HCT116 (cell line): ENCODE data around the gene C13orf46. TPM values are rescaled to one million over a fixed set of nuclear protein-coding genes. Genes with fewer than 3 reads are reported as not detected.

Experiments used
- ATAC-seq: fragments of 200-7000 bp; cut with Tn5 transposase; 2 replicates; pipeline ENCODE4 v1.9.1; 2020; ENCODE audit warnings: mild to moderate bottlenecking, moderate library complexity
- BruUV-seq: library from RNA; stranded (reverse); fragments of 400-500 nt; replicated peaks from 2 replicates; lab custom pipeline; 2021; lab: Mats Ljungman, UMichigan
- CTCF ChIA-PET: fragments of 300-600 bp; sonication (Branson Sonifier 250); formaldehyde crosslinking; loops from one replicate; lab custom pipeline; 2021; ENCODE audit warnings: antibody characterized with exemption; lab: Charles Lee
- POLR2A ChIA-PET: fragments of 300-600, 350-600 bp; sonication (Branson Sonifier 250); formaldehyde crosslinking; loops from one replicate; lab custom pipeline; 2021; ENCODE audit warnings: antibody characterized with exemption; lab: Charles Lee
- RAD21 ChIA-PET, 2 experiments: fragments of 300-600 bp; sonication (Branson Sonifier 250); formaldehyde crosslinking; loops; one replicate each; lab custom pipeline; 2023; ENCODE audit warnings: low total read pairs in 2 of 2; ENCODE audit not compliant: uncharacterized antibody in 2 of 2, unreplicated experiment in 2 of 2, low non-redundant PET in 1 of 2; lab: Charles Lee
- DNase-seq: peaks from one replicate; pipeline ENCODE4 v3.0.0-alpha.2; 2010; ENCODE audit warnings: low read depth, low spot score
- H2AFZ ChIP-seq: fragments of 200-600 bp; shearing (Covaris generic), sonication (generic); 2 replicates; pipeline ENCODE4 v1.6.1; 2017; ENCODE audit warnings: low read depth, mixed run types, mixed read lengths, antibody characterized with exemption, low read length; ENCODE audit not compliant: poor library complexity, severe bottlenecking
- H3K27ac ChIP-seq: 2 replicates; pipeline ENCODE4 v1.5.1; 2012; ENCODE audit warnings: low read depth, low read length
- H3K27me3 ChIP-seq: fragments of 200-600 bp; sonication (generic); 2 replicates; pipeline ENCODE4 v1.6.1; 2016; ENCODE audit warnings: mixed run types, low read length, mixed read lengths; ENCODE audit not compliant: insufficient read depth
- H3K36me3 ChIP-seq, 2 experiments: fragments of 200-500 bp in 1 of 2; fragments of 200-600 bp in 1 of 2; sonication (Bioruptor generic) in 1 of 2; sonication (generic) in 1 of 2; 2 replicates each; pipeline versions ENCODE4 v1.5.1 to v1.6.1; 2014 to 2016; ENCODE audit warnings: low read length in 2 of 2, inconsistent platforms in 1 of 2, mixed read lengths in 1 of 2, mixed run types in 1 of 2; ENCODE audit not compliant: insufficient read depth in 2 of 2, control insufficient read depth in 1 of 2
- H3K4me1 ChIP-seq, 2 experiments: fragments of 200-600 bp in 1 of 2; sonication (generic) in 1 of 2; 2 replicates each; pipeline versions ENCODE4 v1.5.1 to v1.6.1; 2012 to 2017; ENCODE audit warnings: low read length in 2 of 2, inconsistent platforms in 1 of 2, mild to moderate bottlenecking in 1 of 2, mixed read lengths in 1 of 2, mixed run types in 1 of 2, moderate library complexity in 1 of 2; ENCODE audit not compliant: insufficient read depth in 2 of 2, control insufficient read depth in 1 of 2
- H3K4me2 ChIP-seq: fragments of 200-600 bp; sonication (generic); 2 replicates; pipeline ENCODE4 v1.6.1; 2017; ENCODE audit warnings: mixed run types, low read length, mixed read lengths
- H3K4me3 ChIP-seq, 2 experiments: fragments of 200-600 bp in 1 of 2; sonication (generic) in 1 of 2; replicated peaks in 1 of 2; 2 replicates each; pipeline ENCODE4 v1.5.1; 2011 to 2016; ENCODE audit warnings: low read length in 2 of 2, control low read depth in 1 of 2, low read depth in 1 of 2, mild to moderate bottlenecking in 1 of 2, mixed read lengths in 1 of 2, mixed run types in 1 of 2
- H3K79me2 ChIP-seq: fragments of 200-600 bp; sonication (generic); 2 replicates; pipeline ENCODE4 v1.6.1; 2017; ENCODE audit warnings: mild to moderate bottlenecking, mixed run types, low read length, moderate library complexity, mixed read lengths; ENCODE audit not compliant: insufficient read depth
- H3K9ac ChIP-seq: fragments of 200-600 bp; sonication (generic); 2 replicates; pipeline ENCODE4 v1.6.1; 2016; ENCODE audit warnings: low read length, mixed read lengths
- H3K9me2 ChIP-seq: fragments of 200-600 bp; sonication (generic), shearing (Covaris generic); 2 replicates; pipeline ENCODE4 v1.6.1; 2017; ENCODE audit warnings: mixed run types, mild to moderate bottlenecking, moderate library complexity; ENCODE audit not compliant: insufficient read depth
- H3K9me3 ChIP-seq, 2 experiments: fragments of 200-500 bp in 1 of 2; fragments of 200-600 bp in 1 of 2; sonication (Bioruptor generic) in 1 of 2; sonication (generic) in 1 of 2; 2 replicates each; pipeline ENCODE4 v1.6.1; 2014 to 2017; ENCODE audit warnings: low read length in 2 of 2, mixed read lengths in 2 of 2, inconsistent platforms in 1 of 2, low read depth in 1 of 2, mild to moderate bottlenecking in 1 of 2, mixed run types in 1 of 2, moderate library complexity in 1 of 2; ENCODE audit not compliant: control insufficient read depth in 1 of 2, insufficient read depth in 1 of 2
- H4K20me1 ChIP-seq: fragments of 200-600 bp; sonication (generic), shearing (Covaris generic); 2 replicates; pipeline ENCODE4 v1.6.1; 2017; ENCODE audit warnings: mixed run types, mild to moderate bottlenecking, moderate library complexity; ENCODE audit not compliant: insufficient read depth
- CBX3 ChIP-seq: IDR thresholded peaks from 2 replicates; pipeline ENCODE4 v1.6.1; 2012; ENCODE audit warnings: low read depth
- CEBPB ChIP-seq: IDR thresholded peaks from 2 replicates; pipeline ENCODE4 v1.6.1; 2012; ENCODE audit warnings: low read depth
- EGR1 ChIP-seq: IDR thresholded peaks from 2 replicates; pipeline ENCODE4 v1.6.1; 2012; ENCODE audit warnings: low read depth
- ELF1 ChIP-seq: IDR thresholded peaks from 2 replicates; pipeline ENCODE4 v1.6.1; 2012; ENCODE audit warnings: low read depth, borderline replicate concordance
- EZH2 ChIP-seq: fragments of 200-600 bp; sonication (generic); IDR thresholded peaks from 2 replicates; pipeline ENCODE4 v1.6.1; 2017; ENCODE audit warnings: antibody characterized with exemption, mixed run types
- EZH2phosphoT487 ChIP-seq: fragments of 200-600 bp; IDR thresholded peaks from 2 replicates; pipeline ENCODE4 v1.6.1; 2018; ENCODE audit warnings: antibody characterized with exemption, borderline replicate concordance
- JUND ChIP-seq: IDR thresholded peaks from 2 replicates; pipeline ENCODE4 v1.6.1; 2012
- RAD21 ChIP-seq: IDR thresholded peaks from 2 replicates; pipeline ENCODE4 v1.6.1; 2012; ENCODE audit warnings: low read depth, mild to moderate bottlenecking
- SIN3A ChIP-seq: IDR thresholded peaks from 2 replicates; pipeline ENCODE4 v1.6.1; 2012; ENCODE audit warnings: low read depth
- SP1 ChIP-seq: IDR thresholded peaks from 2 replicates; pipeline ENCODE4 v1.6.1; 2012; ENCODE audit warnings: low read depth
- SRF ChIP-seq: IDR thresholded peaks from 2 replicates; pipeline ENCODE4 v1.6.1; 2012; ENCODE audit warnings: low read depth
- TCF7L2 ChIP-seq: IDR thresholded peaks from 2 replicates; pipeline ENCODE4 v1.7.0; 2011; ENCODE audit warnings: borderline replicate concordance, inconsistent platforms; ENCODE audit not compliant: insufficient read depth, insufficient read length; ENCODE audit errors: extremely low read depth
- ZFX ChIP-seq: fragments of 450-650 bp; IDR thresholded peaks from 2 replicates; pipeline ENCODE4 v1.6.1; 2017
- ZNF274 ChIP-seq: fragments of 200-500 bp; sonication (Bioruptor generic); IDR thresholded peaks from 2 replicates; pipeline ENCODE4 v1.6.1; 2014; ENCODE audit warnings: mild to moderate bottlenecking, low read depth, low read length, inconsistent platforms
- intact Hi-C: fragments of 100-400 bp; cut with micrococcal nuclease; formaldehyde crosslinking; loops from 2 replicates; pipeline ENCODE4 v1.10.0; 2022
- total RNA-seq: library from RNA; stranded (reverse); gene quantifications from one replicate; pipeline ENCODE4 v1.2.1, GENCODE V29; 2021; ENCODE audit not compliant: unreplicated experiment
- TF ChIP-seq, protein P1 (sequence below), 3 experiments: fragments of 200-600 bp in 1 of 3; sonication (generic) in 1 of 3; IDR thresholded peaks in 2 of 3; conservative IDR thresholded peaks in 1 of 3; 2 replicates each; pipeline ENCODE4 v1.5.1; 2012 to 2017; ENCODE audit warnings: low read depth in 2 of 3, low read length in 2 of 3, antibody characterized with exemption in 1 of 3, borderline replicate concordance in 1 of 3, control low read depth in 1 of 3, mild to moderate bottlenecking in 1 of 3, mixed read lengths in 1 of 3, mixed run types in 1 of 3, moderate library complexity in 1 of 3; ENCODE audit not compliant: insufficient read depth in 1 of 3
- TF ChIP-seq, protein P2 (sequence below): IDR thresholded peaks from 2 replicates; pipeline ENCODE4 v1.6.1; 2011; ENCODE audit warnings: mild to moderate bottlenecking, low read length, moderate library complexity; ENCODE audit not compliant: insufficient replicate concordance; ENCODE audit errors: extremely low read depth

Gene C13orf46
- total RNA-seq, 1 experiment from 2014 or later, result 0.93 TPM

DNA sequence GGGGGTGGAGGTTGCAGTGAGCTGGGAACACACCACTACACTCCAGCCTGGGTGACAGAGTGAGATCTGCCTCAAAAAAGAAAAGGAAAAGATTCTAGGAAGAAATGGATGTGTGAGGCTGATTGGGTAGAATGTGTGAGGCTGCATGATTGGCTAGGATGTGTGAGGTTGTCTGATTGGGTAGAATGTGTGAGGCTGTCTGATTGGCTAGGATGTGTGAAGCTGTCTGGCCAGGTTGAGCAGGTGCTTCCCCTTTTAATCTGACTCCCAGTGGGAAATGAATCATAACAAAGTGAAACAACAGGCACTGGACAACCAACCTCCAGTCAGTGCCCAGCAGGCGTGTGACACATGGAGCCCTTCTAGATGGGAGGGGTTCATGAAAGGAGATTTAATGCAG, 14.7 kb downstream of the C13orf46 start (continued):
- TF ChIP-seq EZH2phosphoT487, result no peak

DNA sequence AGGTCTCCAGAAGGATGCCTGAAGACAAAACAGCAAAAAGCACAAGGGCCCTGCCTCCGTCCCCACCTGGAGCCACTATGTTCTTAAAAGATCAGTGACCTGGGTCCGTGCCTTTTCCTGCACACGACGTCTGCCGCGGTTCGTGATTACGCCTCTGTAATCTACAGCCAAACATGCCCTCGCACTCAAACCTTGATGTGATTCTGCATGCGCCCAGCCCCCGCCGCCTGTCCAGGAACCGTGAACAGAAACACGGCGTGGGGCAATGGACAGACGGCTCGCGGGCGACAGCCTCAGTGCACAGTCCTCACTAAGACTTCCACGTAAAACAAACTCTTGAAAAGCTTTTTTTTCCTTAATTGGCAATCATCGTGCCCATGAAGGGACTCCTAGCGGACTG, 15.5 kb downstream of the C13orf46 start:
- DNase-seq (no peak), ATAC-seq (no peak)
- H3K4me1 ChIP-seq, result no peaks in the 10 kb centered on the region
- H3K4me3 ChIP-seq, result no peak overlapping the region
- H3K27me3 ChIP-seq, result no peaks in the 10 kb centered on the region
- BruUV-seq, result no TSS peak
- no peaks in the 10 kb centered on the region for H4K20me1 ChIP-seq
- no peaks in the 10 kb centered on the region for H3K79me2 ChIP-seq
- RAD21 ChIA-PET, result no interaction called here
- H3K9me3 ChIP-seq, result peaks cover 13 to 22% of the 10 kb centered on the region in 2 experiments; a peak in 3 of 4 replicates
- intact Hi-C loops, result loop anchor here (10.0 kb wide), 1 partner anchor 186 kb away; no protein-coding TSS in a partner anchor
- CTCF ChIA-PET, result no interaction called here
- POLR2A ChIA-PET, result no interaction called here
- no peak overlapping the region for H3K9ac ChIP-seq
- H3K27ac ChIP-seq, result no peak overlapping the region
- no peaks in the 10 kb centered on the region for H3K9me2 ChIP-seq
- H3K36me3 ChIP-seq, result no peaks in the 10 kb centered on the region
- H2AFZ ChIP-seq, result no peak overlapping the region
- no peak for TF ChIP-seq SRF
- TF ChIP-seq SIN3A, result no peak
- no peak for TF ChIP-seq RAD21
- H3K4me2 ChIP-seq, result no peak overlapping the region

DNA sequence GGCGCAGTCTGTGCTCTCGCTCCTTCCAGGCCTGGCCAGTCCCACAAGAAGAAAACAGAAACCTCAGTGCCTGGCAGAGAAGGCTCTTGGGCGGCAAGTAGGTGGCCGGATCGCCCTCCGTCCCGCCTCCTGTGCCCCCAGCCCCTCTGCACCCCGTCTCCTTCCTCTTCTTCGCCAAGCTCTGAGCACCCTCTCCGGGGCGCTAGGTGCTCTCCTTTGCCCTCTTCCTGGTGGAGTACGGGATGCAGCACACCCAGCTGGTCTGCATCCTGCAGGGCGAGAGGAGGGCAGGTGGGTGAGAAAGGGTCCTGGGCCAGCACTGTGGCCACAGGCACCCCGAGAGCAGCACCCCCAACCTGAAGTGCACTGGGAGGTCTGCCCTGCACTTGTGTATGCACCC, 17.3 kb downstream of the C13orf46 start:
- no peaks in the 10 kb centered on the region for H3K79me2 ChIP-seq
- peaks cover 13 to 22% of the 10 kb centered on the region in 2 experiments; a peak in 3 of 4 replicates for H3K9me3 ChIP-seq
- ChIA-PET CTCF (no interaction called here), RAD21 (no interaction called here), POLR2A (no interaction called here)
- no peak overlapping the region for H3K27ac ChIP-seq
- no peaks in the 10 kb centered on the region for H3K36me3 ChIP-seq
- no peaks in the 10 kb centered on the region for H3K9me2 ChIP-seq
- H3K4me1 ChIP-seq, result peaks cover 0 to under 1% of the 10 kb centered on the region in 2 experiments; a peak in 2 of 4 replicates
- H3K4me3 ChIP-seq, result no peak overlapping the region
- BruUV-seq, result no TSS peak
- H4K20me1 ChIP-seq, result no peaks in the 10 kb centered on the region
- no peak for ATAC-seq
- DNase-seq, result no peak
- H3K27me3 ChIP-seq, result no peaks in the 10 kb centered on the region
- intact Hi-C loops, result loop anchor here (10.0 kb wide), 1 partner anchor 188 kb away; no protein-coding TSS in a partner anchor
- H2AFZ ChIP-seq, result no peak overlapping the region
- H3K4me2 ChIP-seq, result no peak overlapping the region
- no peak overlapping the region for H3K9ac ChIP-seq
- no peak for TF ChIP-seq EGR1
- TF ChIP-seq, protein P1, sequence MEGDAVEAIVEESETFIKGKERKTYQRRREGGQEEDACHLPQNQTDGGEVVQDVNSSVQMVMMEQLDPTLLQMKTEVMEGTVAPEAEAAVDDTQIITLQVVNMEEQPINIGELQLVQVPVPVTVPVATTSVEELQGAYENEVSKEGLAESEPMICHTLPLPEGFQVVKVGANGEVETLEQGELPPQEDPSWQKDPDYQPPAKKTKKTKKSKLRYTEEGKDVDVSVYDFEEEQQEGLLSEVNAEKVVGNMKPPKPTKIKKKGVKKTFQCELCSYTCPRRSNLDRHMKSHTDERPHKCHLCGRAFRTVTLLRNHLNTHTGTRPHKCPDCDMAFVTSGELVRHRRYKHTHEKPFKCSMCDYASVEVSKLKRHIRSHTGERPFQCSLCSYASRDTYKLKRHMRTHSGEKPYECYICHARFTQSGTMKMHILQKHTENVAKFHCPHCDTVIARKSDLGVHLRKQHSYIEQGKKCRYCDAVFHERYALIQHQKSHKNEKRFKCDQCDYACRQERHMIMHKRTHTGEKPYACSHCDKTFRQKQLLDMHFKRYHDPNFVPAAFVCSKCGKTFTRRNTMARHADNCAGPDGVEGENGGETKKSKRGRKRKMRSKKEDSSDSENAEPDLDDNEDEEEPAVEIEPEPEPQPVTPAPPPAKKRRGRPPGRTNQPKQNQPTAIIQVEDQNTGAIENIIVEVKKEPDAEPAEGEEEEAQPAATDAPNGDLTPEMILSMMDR (IDR thresholded peaks at IDR 0.05 in 2 of 3, conservative IDR thresholded peaks at IDR 0.05 in 1 of 3; ENCODE audit: borderline replicate concordance in 1 of 3, insufficient read depth in 1 of 3, low read depth in 2 of 3, low read length in 2 of 3), result no peak
- TF ChIP-seq SP1, result no peak
- no peak for TF ChIP-seq ELF1
- TF ChIP-seq SRF, result no peak
- no peak for TF ChIP-seq EZH2phosphoT487
- no peak for TF ChIP-seq JUND
- no peak for TF ChIP-seq ZFX
- no peak for TF ChIP-seq TCF7L2
- TF ChIP-seq CEBPB, result no peak
- no peak for TF ChIP-seq CBX3
- no peak for TF ChIP-seq RAD21
- TF ChIP-seq ZNF274, result no peak
- TF ChIP-seq EZH2, result no peak
- TF ChIP-seq, protein P2, sequence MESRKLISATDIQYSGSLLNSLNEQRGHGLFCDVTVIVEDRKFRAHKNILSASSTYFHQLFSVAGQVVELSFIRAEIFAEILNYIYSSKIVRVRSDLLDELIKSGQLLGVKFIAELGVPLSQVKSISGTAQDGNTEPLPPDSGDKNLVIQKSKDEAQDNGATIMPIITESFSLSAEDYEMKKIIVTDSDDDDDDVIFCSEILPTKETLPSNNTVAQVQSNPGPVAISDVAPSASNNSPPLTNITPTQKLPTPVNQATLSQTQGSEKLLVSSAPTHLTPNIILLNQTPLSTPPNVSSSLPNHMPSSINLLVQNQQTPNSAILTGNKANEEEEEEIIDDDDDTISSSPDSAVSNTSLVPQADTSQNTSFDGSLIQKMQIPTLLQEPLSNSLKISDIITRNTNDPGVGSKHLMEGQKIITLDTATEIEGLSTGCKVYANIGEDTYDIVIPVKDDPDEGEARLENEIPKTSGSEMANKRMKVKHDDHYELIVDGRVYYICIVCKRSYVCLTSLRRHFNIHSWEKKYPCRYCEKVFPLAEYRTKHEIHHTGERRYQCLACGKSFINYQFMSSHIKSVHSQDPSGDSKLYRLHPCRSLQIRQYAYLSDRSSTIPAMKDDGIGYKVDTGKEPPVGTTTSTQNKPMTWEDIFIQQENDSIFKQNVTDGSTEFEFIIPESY, result no peak
